ENCODE measurements around the gene VSTM5. TPM values are rescaled to one million over a fixed set of nuclear protein-coding genes. Genes with fewer than 3 reads are reported as not detected.

Gene VSTM5
- total RNA-seq, 3 donors from 2014 or later, result 0.29 TPM; not detected in 2

GRCh38 chr11:93858121-93858775 lies 7.8 kb upstream of the VSTM5 start:
- Histone ChIP-seq H3K36me3 (no peaks in the 10 kb centered on the region), H3K9me3 (no peaks in the 10 kb centered on the region), H3K4me3 (no peak overlapping the region), H3K4me1 (peaks cover 0 to 3% of the 10 kb centered on the region in 2 donors), H3K27me3 (no peaks in the 10 kb centered on the region), H3K27ac (no peak overlapping the region)
- intact Hi-C loops (cut with DNase I; ENCODE audit: low total_unique reads), result loop anchor here (5.0 kb wide), 1 partner anchor 106 kb away; no protein-coding TSS in a partner anchor
- no peak for DNase-seq (ENCODE audit: low spot score in 2 of 2)
- TF ChIP-seq POLR2A (IDR thresholded peaks at IDR 0.05) (no peak), CTCF (IDR thresholded peaks at IDR 0.05) (no peak), POLR2AphosphoS5 (IDR thresholded peaks at IDR 0.05) (no peak)

GRCh38 chr11:93857413-93858120 lies 7.1 kb upstream of the VSTM5 start:
- no peak for TF ChIP-seq POLR2AphosphoS5 (IDR thresholded peaks at IDR 0.05)
- no peak for TF ChIP-seq POLR2A (IDR thresholded peaks at IDR 0.05)
- TF ChIP-seq CTCF (IDR thresholded peaks at IDR 0.05), result no peak
- Histone ChIP-seq H3K27me3 (no peaks in the 10 kb centered on the region), H3K9me3 (no peaks in the 10 kb centered on the region), H3K4me1 (peaks cover 0 to 3% of the 10 kb centered on the region in 2 donors), H3K36me3 (no peaks in the 10 kb centered on the region), H3K27ac (no peak overlapping the region), H3K4me3 (no peak overlapping the region)
- DNase-seq (ENCODE audit: low spot score in 2 of 2), result no peak
- intact Hi-C loops (cut with DNase I; ENCODE audit: low total_unique reads), result loop anchor here (5.0 kb wide), 1 partner anchor 105 kb away; no protein-coding TSS in a partner anchor

- H3K27ac ChIP-seq, result no peak overlapping the region
- H3K9me3 ChIP-seq, result no peaks in the 10 kb centered on the region
- no peak for TF ChIP-seq POLR2AphosphoS5 (IDR thresholded peaks at IDR 0.05)
- no peak for TF ChIP-seq CTCF (IDR thresholded peaks at IDR 0.05)
- no peak for TF ChIP-seq POLR2A (IDR thresholded peaks at IDR 0.05)
- no peak overlapping the region for H3K4me3 ChIP-seq
- no peaks in the 10 kb centered on the region for H3K36me3 ChIP-seq
- H3K4me1 ChIP-seq, result no peaks in the 10 kb centered on the region
- H3K27me3 ChIP-seq, result no peaks in the 10 kb centered on the region
- intact Hi-C loops (cut with DNase I; ENCODE audit: low total_unique reads), result no loop called here
- DNase-seq (ENCODE audit: low spot score in 2 of 2), result no peak
Measured at GRCh38 chr11:93852242-93852641, 1.8 kb upstream of the VSTM5 start.

- no peak for DNase-seq (ENCODE audit: low spot score in 2 of 2)
- TF ChIP-seq CTCF (IDR thresholded peaks at IDR 0.05), result no peak
- TF ChIP-seq POLR2A (IDR thresholded peaks at IDR 0.05), result no peak
- no peak for TF ChIP-seq POLR2AphosphoS5 (IDR thresholded peaks at IDR 0.05)
- Histone ChIP-seq H3K27me3 (no peaks in the 10 kb centered on the region), H3K36me3 (no peaks in the 10 kb centered on the region), H3K4me1 (no peaks in the 10 kb centered on the region), H3K9me3 (no peaks in the 10 kb centered on the region), H3K27ac (no peak overlapping the region), H3K4me3 (peak overlapping the region; percentile 48 to 71 (median 60))
- intact Hi-C loops (cut with DNase I; ENCODE audit: low total_unique reads), result no loop called here
Measured at GRCh38 chr11:93849751-93850593, 446 bp downstream of the VSTM5 start.

All from breast epithelium (tissue), 4 donors.